ENCODE measurements around the gene KDR. TPM values are rescaled to one million over a fixed set of nuclear protein-coding genes. Genes with fewer than 3 reads are reported as not detected.
A peak's percentile ranks its signal among the peaks of the same experiment; 100 is the strongest.

The KDR gene
- total RNA-seq, result 28.7 TPM
- long read RNA-seq, full-length matches to known transcripts, result 4 of 12 reads
- long read RNA-seq, partial matches to known transcripts, result 7 of 12 reads
- long read RNA-seq, other reads (novel, unspliced or antisense), result 1 of 12 reads

DNA sequence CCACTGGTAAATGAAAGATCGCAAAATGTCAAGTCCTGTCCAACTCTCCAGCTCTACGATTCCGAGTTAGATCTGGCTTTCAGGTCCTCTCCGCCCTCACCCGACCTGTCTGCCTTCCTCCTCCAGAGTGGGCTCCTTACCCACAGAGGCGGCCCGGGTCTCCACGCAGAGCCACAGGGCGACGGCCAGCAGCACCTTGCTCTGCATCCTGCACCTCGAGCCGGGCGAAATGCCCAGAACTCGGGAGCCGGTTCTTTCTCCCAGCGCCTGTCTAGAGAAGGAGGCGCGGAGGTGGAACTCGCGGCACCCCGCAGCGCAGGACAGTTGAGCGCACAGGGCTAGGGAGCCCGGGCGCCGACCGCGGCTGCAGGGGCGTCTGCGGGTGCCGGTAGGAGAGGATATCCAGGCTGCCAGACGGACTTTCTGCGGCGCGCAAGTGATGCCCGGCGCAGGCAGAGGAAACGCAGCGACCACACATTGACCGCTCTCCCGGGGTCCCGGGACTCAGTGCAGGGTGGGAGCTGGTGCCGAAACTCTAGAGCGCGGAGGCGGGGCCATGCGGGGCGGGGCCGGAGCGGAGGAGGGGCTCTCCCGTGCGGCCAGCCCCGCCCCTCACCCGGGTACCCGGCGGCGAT, at the start of gene KDR:
TSS of gene KDR (minus strand) at position 509 of the 635 bp plus-strand sequence. CDS start at position 207, 302 bp downstream.
- intact Hi-C loops (cut with DNase I), result no loop called here
- peak; percentile 78 for DNase-seq (ENCODE audit: low spot score)

DNA sequence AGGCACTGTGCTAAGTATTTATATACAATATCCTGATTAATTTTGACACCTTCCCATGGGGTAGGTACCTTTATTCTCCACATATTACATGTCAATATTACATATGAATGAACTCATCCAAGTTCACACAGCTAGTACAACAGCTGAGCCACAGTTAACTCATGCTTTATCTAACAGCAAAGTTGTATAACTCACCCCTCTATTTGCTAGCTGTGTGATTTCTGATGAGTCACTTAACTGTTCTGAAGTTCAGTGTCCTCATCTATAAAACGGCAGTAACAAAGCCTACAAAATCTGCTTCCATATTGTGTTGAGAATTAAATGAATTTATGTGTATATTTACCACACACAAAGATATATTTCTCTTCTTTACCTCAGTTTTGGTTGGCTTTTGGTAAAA, 48.2 kb upstream of the KDR start:
- DNase-seq (ENCODE audit: low spot score), result no peak
- intact Hi-C loops (cut with DNase I), result no loop called here

DNA sequence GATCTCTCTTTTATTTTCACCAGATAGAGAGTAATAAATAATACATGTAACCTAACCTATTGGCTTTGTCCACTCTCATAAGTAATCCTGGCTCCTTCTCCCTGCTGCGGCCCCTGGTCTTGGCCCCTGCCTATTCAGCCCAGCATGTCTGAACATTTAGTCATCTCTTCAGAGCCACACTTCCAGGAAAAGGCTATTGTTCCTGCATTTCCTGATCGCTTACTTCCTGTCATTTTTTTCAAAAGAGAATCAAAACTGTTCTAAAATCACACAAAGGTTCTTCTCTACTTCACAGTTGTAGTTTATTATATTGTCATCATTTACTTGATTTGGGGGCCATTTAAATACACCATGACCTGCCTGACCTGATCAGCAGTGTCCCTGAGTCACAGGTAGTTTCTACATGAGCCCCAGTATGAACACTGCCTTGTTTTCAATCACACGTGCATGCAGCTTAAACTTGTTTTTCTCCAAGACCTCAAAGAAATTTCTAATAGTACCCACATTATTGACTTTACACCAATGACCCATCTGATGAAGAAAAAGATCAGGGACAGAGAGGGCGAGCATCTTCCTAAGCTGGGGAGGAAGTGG, 47.4 kb upstream of the KDR start:
- intact Hi-C loops (cut with DNase I), result no loop called here
- no peak for DNase-seq (ENCODE audit: low spot score)

DNA sequence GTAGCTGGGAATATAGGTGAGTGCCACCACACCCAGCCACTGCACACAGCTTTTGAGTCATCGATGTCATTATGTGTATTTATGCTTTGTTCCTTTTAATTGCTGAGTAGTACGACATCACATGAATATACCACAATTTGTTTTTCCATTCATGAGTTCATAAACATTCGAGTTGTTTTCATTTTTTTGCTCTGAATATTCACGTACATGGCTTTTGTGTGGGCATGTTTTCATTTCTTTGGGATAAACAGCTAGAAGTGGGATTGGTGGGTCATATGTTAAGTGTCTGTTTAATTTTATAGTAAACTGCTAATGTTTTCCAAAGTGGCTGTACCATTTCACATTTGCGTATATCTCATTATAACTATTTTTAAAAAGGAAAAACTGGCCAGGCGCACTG, 45.1 kb upstream of the KDR start:
- intact Hi-C loops (cut with DNase I), result no loop called here
- DNase-seq (ENCODE audit: low spot score), result no peak

DNA sequence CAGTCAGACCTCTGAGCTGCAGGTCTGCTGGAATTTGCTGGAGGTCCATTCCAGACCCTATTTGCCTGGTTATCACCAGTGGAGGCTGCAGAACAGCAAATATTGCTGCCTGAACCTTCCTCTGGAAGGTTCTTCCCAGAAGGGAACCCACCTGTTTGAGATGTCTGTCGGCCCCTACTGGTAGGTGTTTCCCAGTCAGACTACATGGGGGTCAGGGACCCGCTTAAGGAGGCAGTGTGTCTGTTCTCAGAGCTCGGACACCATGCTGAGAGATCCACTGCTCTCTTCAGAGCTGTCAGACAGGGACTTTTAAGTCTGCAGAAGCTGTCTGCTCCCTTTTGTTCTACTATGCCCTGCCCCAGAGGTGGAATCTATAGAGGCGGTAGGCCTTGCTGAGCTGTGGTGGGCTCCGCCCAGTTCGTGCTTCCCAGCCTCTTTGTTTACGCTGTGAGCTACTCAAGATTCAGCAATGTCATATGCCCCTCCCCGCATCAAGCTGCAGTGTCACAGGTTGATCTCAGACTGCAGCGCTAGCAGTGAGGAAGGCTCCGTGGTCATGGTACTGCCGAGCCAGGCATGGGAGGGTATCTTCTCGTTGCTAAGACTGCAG, 44.1 kb upstream of the KDR start:
- no peak for DNase-seq (ENCODE audit: low spot score)
- intact Hi-C loops (cut with DNase I), result no loop called here

DNA sequence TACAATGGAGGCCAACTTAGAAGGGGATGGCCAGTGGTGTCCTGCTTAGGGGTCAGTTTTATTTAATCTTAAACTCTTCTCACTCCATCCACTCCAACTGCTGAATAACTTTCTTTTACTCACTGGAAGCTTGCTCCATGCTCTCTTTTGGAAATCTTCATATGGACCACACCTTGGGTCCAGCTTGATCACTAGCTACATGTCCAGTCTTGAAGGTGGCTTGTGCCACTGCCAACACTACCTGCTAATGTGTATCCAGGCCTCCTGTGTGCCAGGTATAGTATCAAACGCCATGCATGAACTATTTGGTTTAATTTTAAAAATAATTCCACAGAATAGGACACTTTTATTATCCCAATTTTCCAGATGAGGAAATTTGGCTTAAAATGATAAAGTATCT, 37.0 kb upstream of the KDR start:
- intact Hi-C loops (cut with DNase I), result no loop called here
- no peak for DNase-seq (ENCODE audit: low spot score)

DNA sequence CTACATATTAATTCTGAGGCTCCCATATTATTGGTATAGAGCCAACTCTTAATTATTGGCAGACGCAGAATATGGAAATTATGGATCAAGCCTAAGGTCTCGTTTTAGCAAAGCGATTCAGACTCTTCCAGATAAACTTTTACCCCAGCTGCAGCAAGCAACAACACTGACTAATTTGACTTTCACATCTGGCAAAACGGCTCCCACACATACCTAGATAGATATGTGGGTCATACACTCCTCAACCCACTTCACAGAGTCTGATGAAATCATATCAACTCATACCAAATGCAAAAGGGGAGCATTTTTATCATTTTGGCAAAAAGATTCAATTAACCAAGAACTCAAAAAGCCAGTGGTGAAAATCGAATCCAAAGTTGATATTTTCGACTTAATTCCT, 36.3 kb upstream of the KDR start:
- DNase-seq (ENCODE audit: low spot score), result no peak
- intact Hi-C loops (cut with DNase I), result no loop called here

DNA sequence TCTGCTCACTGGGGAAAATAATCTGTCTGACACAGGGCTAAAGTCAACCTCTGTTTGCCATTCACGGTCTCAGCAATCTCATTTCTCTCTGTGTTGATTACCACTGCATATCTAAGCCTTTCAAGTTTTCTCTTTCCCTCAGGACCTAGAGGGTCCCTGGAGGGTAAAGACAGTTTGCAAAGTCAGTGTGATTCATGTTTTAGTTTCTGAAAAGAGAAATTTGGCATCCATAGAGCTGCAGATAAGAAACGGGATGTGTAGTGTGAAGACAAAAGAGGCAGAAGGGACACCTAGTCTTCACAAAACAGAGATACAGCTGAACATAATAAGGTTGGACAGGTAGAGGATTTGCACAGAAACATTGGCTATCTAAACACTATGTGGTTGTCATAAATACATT, 34.5 kb upstream of the KDR start:
- intact Hi-C loops (cut with DNase I), result no loop called here
- DNase-seq (ENCODE audit: low spot score), result no peak

DNA sequence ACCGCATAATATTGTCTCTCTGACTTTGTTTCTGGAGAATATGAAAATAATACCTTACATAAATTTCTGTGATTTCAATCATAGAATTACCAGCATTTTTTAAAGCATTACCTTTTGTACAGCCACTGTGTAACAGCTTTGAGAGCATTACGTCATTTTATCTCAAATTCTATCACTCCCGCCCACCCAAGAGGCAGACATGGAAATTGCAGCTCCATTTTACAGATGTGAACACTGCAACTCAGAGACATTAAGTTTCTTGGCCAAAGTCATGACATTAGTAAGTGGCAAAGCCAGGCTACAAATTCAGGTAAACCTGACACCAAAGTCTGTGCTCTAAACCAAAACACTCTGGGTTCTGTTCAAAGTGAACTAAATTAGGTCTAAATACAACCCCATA, 33.6 kb upstream of the KDR start:
- no peak for DNase-seq (ENCODE audit: low spot score)
- intact Hi-C loops (cut with DNase I), result no loop called here

DNA sequence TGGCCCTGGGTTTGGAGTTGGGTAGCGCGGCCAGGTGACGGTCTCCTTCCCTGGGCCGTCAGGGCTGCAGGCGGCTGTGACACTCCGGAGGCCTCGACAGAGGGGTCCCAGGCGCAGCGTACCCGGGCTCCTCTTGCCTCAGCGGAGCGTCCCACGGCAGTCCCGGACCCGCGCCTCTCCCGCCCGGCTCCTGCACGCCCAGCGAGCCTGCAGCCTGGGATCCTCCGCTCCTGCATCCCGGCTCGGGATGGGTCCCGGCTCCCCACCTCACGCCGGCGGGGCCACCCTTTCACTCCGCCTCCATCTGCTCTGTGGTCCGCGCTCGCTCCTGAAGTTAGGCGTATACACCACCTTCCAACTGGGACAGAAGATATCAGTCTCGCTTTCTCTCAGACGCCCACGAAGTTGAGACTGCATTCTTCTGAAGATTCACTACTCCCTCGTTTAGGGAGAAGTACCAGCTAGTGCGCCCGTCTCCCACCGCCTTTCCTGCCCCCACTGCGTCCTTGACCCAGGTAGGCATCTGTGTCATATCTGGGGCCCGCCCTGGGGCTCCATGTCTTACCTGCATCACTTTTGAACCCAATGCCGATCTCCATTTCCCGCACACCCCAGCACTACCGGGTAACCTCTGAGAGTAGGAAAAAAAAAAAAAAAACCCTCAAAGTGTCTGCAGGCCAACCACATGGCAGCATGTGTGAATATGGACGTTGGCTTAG, 32.3 kb upstream of the KDR start:
- no peak for DNase-seq (ENCODE audit: low spot score)
- intact Hi-C loops (cut with DNase I), result no loop called here

DNA sequence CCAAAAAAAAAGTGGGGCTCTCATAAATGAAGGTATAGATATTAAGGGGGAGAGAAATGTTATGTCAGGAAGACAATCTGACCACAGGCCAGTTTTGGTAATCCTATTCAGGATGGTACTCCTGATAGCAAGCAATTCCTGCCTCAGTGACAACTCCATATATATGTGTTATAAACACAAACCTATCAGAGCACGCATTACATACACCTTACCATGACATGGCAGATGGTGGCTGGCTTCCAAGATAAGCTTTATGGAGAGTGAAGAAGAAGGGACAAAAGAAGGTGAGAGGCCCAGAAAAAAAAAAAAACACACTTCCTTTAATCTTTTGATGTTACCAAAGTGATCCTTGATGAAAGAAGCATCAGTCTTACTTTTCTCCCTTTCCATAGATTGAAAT, 29.5 kb upstream of the KDR start:
- no peak for DNase-seq (ENCODE audit: low spot score)
- intact Hi-C loops (cut with DNase I), result no loop called here

DNA sequence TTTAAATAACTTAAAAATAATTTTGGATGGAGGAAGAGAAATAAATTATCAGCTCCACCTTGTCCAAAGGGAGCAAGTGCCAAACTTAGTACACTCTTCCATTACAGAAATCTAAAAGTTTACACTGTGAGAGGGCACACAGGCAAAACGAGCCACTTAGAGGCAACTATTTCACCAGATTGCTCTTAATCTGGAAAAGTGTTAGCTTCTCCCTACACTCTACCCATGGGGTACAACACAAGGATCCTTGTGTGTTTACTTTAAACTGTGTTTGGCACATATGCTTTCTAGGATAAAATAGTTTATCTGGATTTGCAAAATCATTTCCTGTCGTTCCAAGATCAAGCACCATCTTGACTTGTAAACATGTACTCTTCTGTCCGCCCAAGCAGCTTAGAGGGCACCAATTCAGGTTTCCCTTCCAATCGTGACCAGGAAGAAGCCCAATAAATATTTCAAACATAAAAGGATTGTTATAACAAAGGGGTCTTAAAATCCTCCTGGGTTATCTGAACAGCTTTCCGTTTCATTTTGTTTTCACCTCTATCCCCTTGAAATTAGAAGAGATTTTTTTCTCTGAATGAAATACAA, 29.0 kb upstream of the KDR start:
- intact Hi-C loops (cut with DNase I), result no loop called here
- no peak for DNase-seq (ENCODE audit: low spot score)

DNA sequence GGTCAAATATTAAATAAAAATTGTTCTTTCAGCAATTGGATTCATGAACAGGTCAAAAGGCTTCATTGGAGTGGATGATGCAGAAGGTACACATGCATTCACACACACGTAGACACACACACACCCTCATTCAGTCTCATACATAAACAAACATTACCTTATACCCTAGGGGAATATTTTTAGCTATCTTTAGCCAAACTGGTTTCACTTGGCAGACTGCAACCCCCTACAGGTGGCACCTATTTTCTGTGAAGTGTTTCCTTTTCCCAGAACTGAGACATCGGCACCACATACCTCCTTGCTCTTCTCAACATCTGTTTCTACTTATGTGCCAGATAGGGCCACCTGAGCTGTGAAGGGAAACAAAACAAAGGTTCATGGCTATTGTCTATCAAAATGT, 18.5 kb upstream of the KDR start:
- no peak for DNase-seq (ENCODE audit: low spot score)
- intact Hi-C loops (cut with DNase I), result no loop called here

DNA sequence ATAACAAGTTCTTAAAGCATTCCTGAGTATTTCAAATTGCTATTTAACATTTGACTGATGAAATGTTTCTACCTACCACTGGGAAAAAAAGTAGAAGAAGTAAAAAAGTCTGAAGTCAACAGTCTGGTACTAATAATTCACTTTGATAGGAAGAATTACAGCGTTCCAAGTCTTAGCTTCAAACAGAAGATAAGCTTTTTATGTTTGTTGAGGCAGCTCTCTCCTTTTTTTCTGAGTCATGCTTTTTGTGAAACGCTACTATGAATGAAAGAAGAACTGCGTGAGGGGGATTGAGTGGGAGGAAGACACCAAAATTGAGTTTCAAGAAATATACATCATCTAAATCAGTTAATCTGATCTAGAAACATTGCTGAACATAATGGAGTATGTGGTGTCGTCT, 13.0 kb upstream of the KDR start:
- DNase-seq (ENCODE audit: low spot score), result no peak
- intact Hi-C loops (cut with DNase I), result no loop called here

DNA sequence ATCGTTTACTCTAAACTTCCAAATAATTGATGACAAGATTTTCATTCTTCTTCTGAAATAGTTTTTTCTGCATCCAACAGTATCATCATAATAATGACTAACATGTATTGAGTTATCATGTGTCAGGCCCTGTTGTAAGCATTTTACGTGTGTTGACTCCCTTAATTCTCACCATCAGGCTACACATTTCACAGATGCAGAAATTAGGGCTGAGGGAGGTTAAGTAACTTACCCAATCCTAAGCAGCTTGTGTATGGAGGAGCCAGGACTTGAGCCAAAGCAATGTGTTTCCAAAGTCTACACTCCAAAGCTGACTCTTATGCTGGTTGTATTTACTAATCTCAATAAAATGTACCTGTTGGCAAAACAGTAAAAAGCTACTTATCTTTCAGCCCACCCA, 11.2 kb upstream of the KDR start:
- intact Hi-C loops (cut with DNase I), result no loop called here
- DNase-seq (ENCODE audit: low spot score), result no peak

DNA sequence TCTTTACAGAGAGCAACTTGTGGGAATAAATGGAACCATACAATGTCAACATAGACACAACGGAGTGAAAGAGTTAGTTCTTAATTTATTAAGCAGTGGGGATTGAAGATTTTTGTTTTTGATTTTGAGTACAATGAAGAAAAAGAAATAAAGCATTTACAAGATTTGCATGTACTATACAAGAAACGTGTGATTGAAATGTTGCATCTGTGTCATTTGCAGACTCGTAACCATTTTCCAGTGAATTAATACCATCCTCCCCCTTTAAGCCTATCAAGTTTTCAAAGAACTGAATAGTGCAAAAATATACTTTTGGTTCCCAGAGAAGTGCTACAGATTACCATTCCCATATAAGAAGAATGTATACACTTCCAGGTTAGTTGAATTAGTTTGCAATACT, 8.6 kb upstream of the KDR start:
- no peak for DNase-seq (ENCODE audit: low spot score)
- intact Hi-C loops (cut with DNase I), result no loop called here

DNA sequence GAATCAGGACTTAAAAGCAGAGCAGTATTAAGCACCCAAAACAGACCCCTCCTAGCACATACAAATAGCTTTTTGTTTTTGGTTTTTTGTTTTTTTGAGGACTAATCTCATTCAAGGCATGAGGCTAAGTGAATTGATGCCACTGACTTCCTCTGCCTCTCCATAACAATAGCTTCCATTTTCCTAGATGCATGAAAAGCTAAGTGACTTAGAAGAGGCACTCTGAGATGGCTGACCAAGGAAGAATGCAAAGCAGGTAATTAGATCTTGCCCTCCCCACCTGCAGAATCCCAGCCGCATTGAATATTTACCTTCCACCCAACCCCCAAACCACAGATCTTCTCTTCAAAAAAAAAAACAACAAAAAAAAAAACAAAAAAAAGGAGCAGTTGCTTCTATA, 7.4 kb upstream of the KDR start:
- intact Hi-C loops (cut with DNase I), result no loop called here
- DNase-seq (ENCODE audit: low spot score), result no peak

DNA sequence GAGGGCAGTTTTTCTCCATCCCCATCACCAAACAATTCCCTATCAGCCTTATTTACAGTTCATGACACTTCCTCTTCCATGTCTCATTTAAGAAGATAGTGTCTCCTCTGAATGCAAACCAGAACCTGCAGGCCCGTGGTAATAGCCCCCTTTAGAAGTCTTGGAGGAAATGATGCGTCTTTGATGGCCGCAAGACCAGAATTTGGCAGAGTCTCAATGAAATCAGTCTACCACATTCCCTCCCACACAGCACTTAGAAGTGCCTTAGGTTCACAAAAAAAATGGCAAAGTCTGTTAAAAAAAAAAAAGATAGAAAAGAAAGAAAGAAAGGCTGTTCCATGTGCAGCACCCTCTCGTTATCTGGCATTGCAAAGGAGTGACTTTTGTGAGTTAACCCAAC, 2.1 kb upstream of the KDR start:
- no peak for DNase-seq (ENCODE audit: low spot score)
- intact Hi-C loops (cut with DNase I), result no loop called here

DNA sequence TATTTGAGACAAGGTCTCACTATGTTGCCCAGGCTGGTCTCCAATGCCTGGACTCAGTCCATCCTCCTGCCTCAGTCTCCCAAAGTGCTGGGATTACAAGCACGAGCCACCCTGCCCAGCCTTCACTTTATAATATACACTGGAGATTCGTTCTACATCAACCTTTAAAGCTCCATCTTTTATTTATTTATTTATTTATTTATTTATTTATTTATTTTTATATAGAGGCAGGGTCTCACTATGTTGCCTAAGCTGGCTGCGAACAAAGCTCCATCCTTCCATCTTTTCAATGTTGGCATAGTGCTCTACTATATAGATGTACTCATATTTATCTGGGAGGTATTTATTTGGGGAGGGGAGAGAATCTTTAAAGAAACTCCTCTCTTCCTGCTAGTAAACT, 1.7 kb upstream of the KDR start:
- intact Hi-C loops (cut with DNase I), result no loop called here

DNA sequence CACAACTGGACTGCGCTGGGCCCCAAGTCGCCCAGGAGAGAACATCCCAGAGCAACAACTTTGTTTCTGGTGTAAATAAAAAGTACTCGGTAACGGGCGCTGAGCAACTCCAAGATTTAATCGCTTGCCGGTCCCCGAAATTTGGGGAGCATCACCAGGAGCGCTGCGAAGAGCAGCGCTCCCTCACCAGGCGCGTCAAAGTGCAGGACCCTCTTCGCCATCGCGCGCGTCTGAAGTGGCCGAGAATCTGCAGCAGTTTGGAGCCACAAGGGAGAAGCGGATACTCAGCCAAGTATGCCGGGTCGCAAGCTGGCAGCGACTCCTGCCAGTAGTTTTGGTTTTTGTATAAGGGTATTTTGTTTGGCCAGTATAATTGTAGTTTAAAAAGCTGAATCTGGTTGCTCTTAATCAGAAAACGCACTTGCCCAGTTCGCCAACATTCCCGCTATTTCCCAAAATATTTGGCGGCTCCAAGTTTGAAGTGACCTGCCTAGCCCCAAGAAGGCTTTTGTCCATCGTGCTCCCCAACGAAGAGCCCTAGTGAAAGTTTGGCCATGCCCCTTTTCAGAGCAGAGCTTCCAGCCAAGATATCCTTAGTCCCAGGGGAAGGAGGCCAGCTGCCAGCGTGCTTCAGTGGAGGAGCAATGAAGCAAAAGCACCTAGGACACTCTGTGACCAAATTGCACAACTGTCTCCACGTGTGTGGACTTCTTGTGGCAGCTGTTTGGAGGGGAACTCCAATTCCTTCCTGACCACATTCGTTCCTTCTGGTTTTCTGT, 557 bp upstream of the KDR start:
- intact Hi-C loops (cut with DNase I), result no loop called here
- DNase-seq (ENCODE audit: low spot score), result no peak

More for the DNA sequence above, 1.7 kb upstream of the KDR start:
- DNase-seq (ENCODE audit: low spot score), result no peak

Measured in cardiac septum (tissue), 1 donor.